ENCODE measurements around the gene KCNK18. TPM values are rescaled to one million over a fixed set of nuclear protein-coding genes. Genes with fewer than 3 reads are reported as not detected.

KCNK18 gene
- total and polyA plus RNA-seq, 2 experiments from 2014 or later: not detected

DNA sequence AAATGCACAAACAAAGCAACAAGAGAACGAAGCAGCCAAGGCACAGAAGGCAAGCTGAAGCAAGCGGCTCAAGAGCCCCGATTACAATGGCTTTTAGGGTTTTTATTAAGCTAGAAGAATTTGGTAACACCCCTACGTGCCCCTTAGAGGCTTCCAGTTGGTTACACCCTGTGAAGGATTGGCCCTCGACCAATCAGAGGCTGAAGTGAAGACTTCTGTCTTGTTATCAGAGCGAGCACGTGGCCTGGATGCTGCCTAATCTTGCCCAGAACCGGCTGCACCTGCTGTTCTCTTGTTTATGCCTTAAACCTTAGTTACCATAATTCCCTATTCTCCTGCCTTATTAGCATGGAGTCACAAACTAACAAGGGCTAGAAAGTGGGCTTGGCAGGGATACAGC lies 21.4 kb downstream of the KCNK18 start:
- peaks cover 42% of the 10 kb centered on the region for H3K27me3 Mint-ChIP-seq (ENCODE audit: insufficient read depth, low read depth, poor library complexity)
- peaks cover 12% of the 10 kb centered on the region; the same call in 2 of the 3 replicates for H3K4me1 Mint-ChIP-seq
- peak; percentile 44 for DNase-seq (ENCODE audit: low spot score)
- H3K36me3 Mint-ChIP-seq (ENCODE audit: low read depth): no peaks in the 10 kb centered on the region
- Histone ChIP-seq H3K27me3 (ENCODE audit: insufficient read depth) (peaks cover 41% of the 10 kb centered on the region), H3K9me2 (ENCODE audit: insufficient read depth) (no peaks in the 10 kb centered on the region), H3K36me3 (ENCODE audit: insufficient read depth) (no peaks in the 10 kb centered on the region), H3K4me1 (ENCODE audit: insufficient read depth) (peaks cover 6% of the 10 kb centered on the region; the same call in 1 of the 2 replicates), H3K79me2 (replicated peaks; ENCODE audit: insufficient read depth) (no peaks in the 10 kb centered on the region), H3K4me2 (no peak overlapping the region), H3K4me3 (no peak overlapping the region), H2AFZ (no peak overlapping the region), H4K20me1 (replicated peaks; ENCODE audit: insufficient read depth) (no peaks in the 10 kb centered on the region; the same call in 1 of the 2 replicates), H3K27ac (ENCODE audit: low read depth) (no peak overlapping the region), H3F3A (replicated peaks; ENCODE audit: low read depth) (0 out of 2 replicates have a peak, but pooled peaks cover 3% of the 10 kb centered on the region)
- TF ChIP-seq, protein P1, sequence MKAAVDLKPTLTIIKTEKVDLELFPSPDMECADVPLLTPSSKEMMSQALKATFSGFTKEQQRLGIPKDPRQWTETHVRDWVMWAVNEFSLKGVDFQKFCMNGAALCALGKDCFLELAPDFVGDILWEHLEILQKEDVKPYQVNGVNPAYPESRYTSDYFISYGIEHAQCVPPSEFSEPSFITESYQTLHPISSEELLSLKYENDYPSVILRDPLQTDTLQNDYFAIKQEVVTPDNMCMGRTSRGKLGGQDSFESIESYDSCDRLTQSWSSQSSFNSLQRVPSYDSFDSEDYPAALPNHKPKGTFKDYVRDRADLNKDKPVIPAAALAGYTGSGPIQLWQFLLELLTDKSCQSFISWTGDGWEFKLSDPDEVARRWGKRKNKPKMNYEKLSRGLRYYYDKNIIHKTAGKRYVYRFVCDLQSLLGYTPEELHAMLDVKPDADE (IDR thresholded peaks at IDR 0.05): no peak
- TF ChIP-seq STAT1 (IDR thresholded peaks at IDR 0.05; ENCODE audit: unreplicated experiment): no peak
- no peak for TF ChIP-seq EZH2 (IDR thresholded peaks at IDR 0.05; ENCODE audit: low read depth, unreplicated experiment)
- no peak for TF ChIP-seq CREB1 (CRISPR knock-in tag; IDR thresholded peaks at IDR 0.05; ENCODE audit: low read depth)
- TF ChIP-seq JUNB (IDR thresholded peaks at IDR 0.05; ENCODE audit: unreplicated experiment): no peak
- TF ChIP-seq EZH2phosphoT487 (IDR thresholded peaks at IDR 0.05; ENCODE audit: unreplicated experiment): no peak
- peak; percentile 5; the same call in 1 of the 3 replicates for ATAC-seq
- H3K4me3 Mint-ChIP-seq: no peak overlapping the region
- no peak overlapping the region for H3K27ac Mint-ChIP-seq
- no peaks in the 10 kb centered on the region for H3K9me3 Mint-ChIP-seq

DNA sequence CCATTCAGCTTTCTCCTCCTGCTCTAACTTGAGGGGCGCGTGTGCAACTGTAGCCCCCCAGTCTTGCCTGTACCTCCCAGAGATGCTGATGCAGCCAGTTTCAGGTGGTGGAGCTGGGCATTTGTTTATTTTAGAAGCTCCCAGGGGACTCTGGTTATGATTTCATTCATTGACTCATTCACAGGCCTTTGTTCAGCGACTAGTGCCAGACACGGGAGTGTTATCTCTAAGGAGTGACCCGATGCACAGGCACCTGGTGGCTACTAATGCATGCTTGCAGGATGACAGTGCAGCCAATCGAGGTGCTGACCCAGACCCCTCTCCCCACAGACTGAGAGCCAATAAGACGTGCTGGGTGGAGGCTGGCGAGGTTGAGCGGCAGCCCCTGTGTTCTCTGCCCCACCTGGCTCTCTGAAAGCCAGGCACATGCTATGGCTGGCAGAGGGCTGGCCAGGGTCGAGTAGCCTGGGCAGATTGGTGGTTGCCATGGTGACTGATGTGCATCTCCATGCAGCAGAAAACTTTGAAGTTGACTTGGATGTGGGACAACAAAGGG lies 23.9 kb downstream of the KCNK18 start:
- Histone ChIP-seq H3K9me2 (ENCODE audit: insufficient read depth) (no peaks in the 10 kb centered on the region), H3K79me2 (replicated peaks; ENCODE audit: insufficient read depth) (no peaks in the 10 kb centered on the region), H3F3A (replicated peaks; ENCODE audit: low read depth) (0 out of 2 replicates have a peak, but pooled peaks cover 3% of the 10 kb centered on the region), H3K36me3 (ENCODE audit: insufficient read depth) (no peaks in the 10 kb centered on the region), H3K27me3 (ENCODE audit: insufficient read depth) (peaks cover 21% of the 10 kb centered on the region), H2AFZ (no peak overlapping the region), H4K20me1 (replicated peaks; ENCODE audit: insufficient read depth) (no peaks in the 10 kb centered on the region; the same call in 1 of the 2 replicates), H3K4me1 (ENCODE audit: insufficient read depth) (peaks cover 6% of the 10 kb centered on the region; the same call in 1 of the 2 replicates), H3K27ac (ENCODE audit: low read depth) (no peak overlapping the region), H3K4me2 (no peak overlapping the region), H3K4me3 (no peak overlapping the region)
- no peaks in the 10 kb centered on the region; the same call in 2 of the 3 replicates for H3K9me3 Mint-ChIP-seq
- H3K27me3 Mint-ChIP-seq (ENCODE audit: insufficient read depth, low read depth, poor library complexity): peaks cover 30% of the 10 kb centered on the region
- H3K4me3 Mint-ChIP-seq: no peak overlapping the region
- peak; percentile 79 for DNase-seq (ENCODE audit: low spot score)
- no peaks in the 10 kb centered on the region for H3K36me3 Mint-ChIP-seq (ENCODE audit: low read depth)
- H3K27ac Mint-ChIP-seq: no peak overlapping the region
- peak; percentile 19; the same call in 2 of the 3 replicates for ATAC-seq
- peaks cover 12% of the 10 kb centered on the region; the same call in 2 of the 3 replicates for H3K4me1 Mint-ChIP-seq
- no peak for TF ChIP-seq NANOG (IDR thresholded peaks at IDR 0.05; ENCODE audit: borderline replicate concordance)
- no peak for TF ChIP-seq ZNF114 (CRISPR knock-in tag; IDR thresholded peaks at IDR 0.05)
- TF ChIP-seq POLR2AphosphoS5 (IDR thresholded peaks at IDR 0.05; ENCODE audit: low read depth): no peak
- TF ChIP-seq STAT1 (IDR thresholded peaks at IDR 0.05; ENCODE audit: unreplicated experiment): no peak
- no peak for TF ChIP-seq JUNB (IDR thresholded peaks at IDR 0.05; ENCODE audit: unreplicated experiment)
- TF ChIP-seq, protein P1 (IDR thresholded peaks at IDR 0.05): no peak
- TF ChIP-seq, protein P2, sequence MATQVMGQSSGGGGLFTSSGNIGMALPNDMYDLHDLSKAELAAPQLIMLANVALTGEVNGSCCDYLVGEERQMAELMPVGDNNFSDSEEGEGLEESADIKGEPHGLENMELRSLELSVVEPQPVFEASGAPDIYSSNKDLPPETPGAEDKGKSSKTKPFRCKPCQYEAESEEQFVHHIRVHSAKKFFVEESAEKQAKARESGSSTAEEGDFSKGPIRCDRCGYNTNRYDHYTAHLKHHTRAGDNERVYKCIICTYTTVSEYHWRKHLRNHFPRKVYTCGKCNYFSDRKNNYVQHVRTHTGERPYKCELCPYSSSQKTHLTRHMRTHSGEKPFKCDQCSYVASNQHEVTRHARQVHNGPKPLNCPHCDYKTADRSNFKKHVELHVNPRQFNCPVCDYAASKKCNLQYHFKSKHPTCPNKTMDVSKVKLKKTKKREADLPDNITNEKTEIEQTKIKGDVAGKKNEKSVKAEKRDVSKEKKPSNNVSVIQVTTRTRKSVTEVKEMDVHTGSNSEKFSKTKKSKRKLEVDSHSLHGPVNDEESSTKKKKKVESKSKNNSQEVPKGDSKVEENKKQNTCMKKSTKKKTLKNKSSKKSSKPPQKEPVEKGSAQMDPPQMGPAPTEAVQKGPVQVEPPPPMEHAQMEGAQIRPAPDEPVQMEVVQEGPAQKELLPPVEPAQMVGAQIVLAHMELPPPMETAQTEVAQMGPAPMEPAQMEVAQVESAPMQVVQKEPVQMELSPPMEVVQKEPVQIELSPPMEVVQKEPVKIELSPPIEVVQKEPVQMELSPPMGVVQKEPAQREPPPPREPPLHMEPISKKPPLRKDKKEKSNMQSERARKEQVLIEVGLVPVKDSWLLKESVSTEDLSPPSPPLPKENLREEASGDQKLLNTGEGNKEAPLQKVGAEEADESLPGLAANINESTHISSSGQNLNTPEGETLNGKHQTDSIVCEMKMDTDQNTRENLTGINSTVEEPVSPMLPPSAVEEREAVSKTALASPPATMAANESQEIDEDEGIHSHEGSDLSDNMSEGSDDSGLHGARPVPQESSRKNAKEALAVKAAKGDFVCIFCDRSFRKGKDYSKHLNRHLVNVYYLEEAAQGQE (IDR thresholded peaks at IDR 0.05; ENCODE audit: unreplicated experiment): no peak
- TF ChIP-seq ZNF331 (CRISPR knock-in tag; IDR thresholded peaks at IDR 0.05; ENCODE audit: low read depth): no peak
- no peak for TF ChIP-seq EZH2phosphoT487 (IDR thresholded peaks at IDR 0.05; ENCODE audit: unreplicated experiment)
- no peak for TF ChIP-seq EZH2 (IDR thresholded peaks at IDR 0.05; ENCODE audit: low read depth, unreplicated experiment)
- TF ChIP-seq, protein P3, sequence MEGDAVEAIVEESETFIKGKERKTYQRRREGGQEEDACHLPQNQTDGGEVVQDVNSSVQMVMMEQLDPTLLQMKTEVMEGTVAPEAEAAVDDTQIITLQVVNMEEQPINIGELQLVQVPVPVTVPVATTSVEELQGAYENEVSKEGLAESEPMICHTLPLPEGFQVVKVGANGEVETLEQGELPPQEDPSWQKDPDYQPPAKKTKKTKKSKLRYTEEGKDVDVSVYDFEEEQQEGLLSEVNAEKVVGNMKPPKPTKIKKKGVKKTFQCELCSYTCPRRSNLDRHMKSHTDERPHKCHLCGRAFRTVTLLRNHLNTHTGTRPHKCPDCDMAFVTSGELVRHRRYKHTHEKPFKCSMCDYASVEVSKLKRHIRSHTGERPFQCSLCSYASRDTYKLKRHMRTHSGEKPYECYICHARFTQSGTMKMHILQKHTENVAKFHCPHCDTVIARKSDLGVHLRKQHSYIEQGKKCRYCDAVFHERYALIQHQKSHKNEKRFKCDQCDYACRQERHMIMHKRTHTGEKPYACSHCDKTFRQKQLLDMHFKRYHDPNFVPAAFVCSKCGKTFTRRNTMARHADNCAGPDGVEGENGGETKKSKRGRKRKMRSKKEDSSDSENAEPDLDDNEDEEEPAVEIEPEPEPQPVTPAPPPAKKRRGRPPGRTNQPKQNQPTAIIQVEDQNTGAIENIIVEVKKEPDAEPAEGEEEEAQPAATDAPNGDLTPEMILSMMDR (conservative IDR thresholded peaks at IDR 0.05; ENCODE audit: low read depth in 2 of 2): no peak
- TF ChIP-seq CREB1 (CRISPR knock-in tag; IDR thresholded peaks at IDR 0.05; ENCODE audit: low read depth): no peak
